ENCODE data around the gene AGL.

- TF ChIP-seq EZH2 (IDR thresholded peaks at IDR 0.05; ENCODE audit: borderline replicate concordance, control insufficient read depth, low read depth, low read length) (no peak), MAX (IDR thresholded peaks at IDR 0.05; ENCODE audit: low read depth, low read length) (no peak), CBX5 (IDR thresholded peaks at IDR 0.05; ENCODE audit: low read depth) (no peak), SIN3A (IDR thresholded peaks at IDR 0.05; ENCODE audit: low read depth, low read length) (no peak), IRF5 (IDR thresholded peaks at IDR 0.05; ENCODE audit: borderline replicate concordance) (no peak), SP1 (IDR thresholded peaks at IDR 0.05; ENCODE audit: low read depth, low read length) (no peak), TAF1 (IDR thresholded peaks at IDR 0.05; ENCODE audit: borderline replicate concordance, low read depth, low read length) (no peak), ZBTB33 (IDR thresholded peaks at IDR 0.05) (no peak), SREBF2 (IDR thresholded peaks at IDR 0.05; ENCODE audit: low read length) (no peak), NFIC (IDR thresholded peaks at IDR 0.05; ENCODE audit: low read depth, low read length) (no peak), POLR2AphosphoS5 (IDR thresholded peaks at IDR 0.05; ENCODE audit: low read length) (no peak), ETV6 (conservative IDR thresholded peaks at IDR 0.05 in 1 of 2, IDR thresholded peaks at IDR 0.05 in 1 of 2; ENCODE audit: borderline replicate concordance in 1 of 2, low read depth in 1 of 2) (no peak), CTCF (IDR thresholded peaks at IDR 0.05 in 2 of 3, conservative IDR thresholded peaks at IDR 0.05 in 1 of 3; ENCODE audit: control insufficient read depth in 2 of 3, extremely low read depth in 1 of 3, insufficient read depth in 1 of 3, low read depth in 3 of 3, low read length in 3 of 3) (no peak)
Measured at GRCh38 chr1:99943223-99943794, 93.1 kb downstream of the AGL start.

All from GM12878 (cell line).